CD4-positive, alpha-beta T cell treated with Interleukin-6 at 100 ng/mL for 8 hours (primary cell): ENCODE measurements around the gene PNPLA2.
A peak's percentile ranks its signal among the peaks of the same experiment; 100 is the strongest.

Experiments used
- DNase-seq: peaks from one replicate; pipeline ENCODE4 v3.0.0-alpha.2; 2020; ENCODE audit warnings: mixed read lengths, low spot score

Gene PNPLA2

GRCh38 chr11:819129-819931 is 616 bp downstream of the PNPLA2 start:
- DNase-seq = peak; percentile 90

- DNase-seq = peak; percentile 95
These were observed 1.4 kb downstream of the PNPLA2 start for GRCh38 chr11:819943-820649.

- DNase-seq = no peak
These were observed 2.2 kb downstream of the PNPLA2 start for GRCh38 chr11:820655-821511.

GRCh38 chr11:821512-822371 is 3.0 kb downstream of the PNPLA2 start:
- DNase-seq = no peak

- DNase-seq = no peak
These were observed 5.0 kb downstream of the PNPLA2 start for GRCh38 chr11:823441-824291.

- DNase-seq = no peak
These were observed 5.7 kb downstream of the PNPLA2 start for GRCh38 chr11:824292-824880.

- DNase-seq = no peak
These were observed 6.2 kb downstream of the PNPLA2 start for GRCh38 chr11:824942-825341.

- no peak for DNase-seq
These were observed 6.9 kb downstream of the PNPLA2 start for GRCh38 chr11:825366-826226.

GRCh38 chr11:826227-826621 is 7.5 kb downstream of the PNPLA2 start:
- no peak for DNase-seq

GRCh38 chr11:826836-827145 is 8.1 kb downstream of the PNPLA2 start:
- DNase-seq = no peak

GRCh38 chr11:827146-827896 is 8.6 kb downstream of the PNPLA2 start:
- no peak for DNase-seq

- DNase-seq = no peak
These were observed 9.1 kb downstream of the PNPLA2 start, which contains the start of gene CRACR2B for GRCh38 chr11:827897-828192. Gene CRACR2B, plus strand, starts transcription at chr11:827919. Its CDS starts 689 bp downstream, at chr11:828608.

- DNase-seq = no peak
These were observed 9.9 kb downstream of the PNPLA2 start for GRCh38 chr11:828506-829175.

- DNase-seq = no peak
These were observed 10.6 kb downstream of the PNPLA2 start for GRCh38 chr11:829176-829846.

GRCh38 chr11:829847-830294 is 11.2 kb downstream of the PNPLA2 start:
- DNase-seq = no peak

- peak; percentile 35 for DNase-seq
These were observed 11.8 kb downstream of the PNPLA2 start for GRCh38 chr11:830295-831117.
